HepG2 (cell line): Measurements from ENCODE around the gene PIK3CG. TPM values are rescaled to one million over a fixed set of nuclear protein-coding genes. Genes with fewer than 3 reads are reported as not detected.
"Not testable (repeated sequence)": the region's sequence is repeated elsewhere in the genome, so short reads cannot be mapped to it uniquely, and the experiment has no call there.

ENCODE experiments used
- ATAC-seq: fragments of 200-7000 bp; cut with Tn5 transposase; 3 replicates; pipeline ENCODE4 v1.9.1; 2020; ENCODE audit warnings: mild to moderate bottlenecking, moderate library complexity
- BruUV-seq: library from RNA; stranded (reverse); fragments of 400-500 nt; replicated peaks from 2 replicates; lab custom pipeline; 2021; lab: Mats Ljungman, UMichigan
- CTCF ChIA-PET: fragments of 300-600 bp; formaldehyde crosslinking; extraction: SDS; loops from one replicate; lab custom pipeline; 2021; ENCODE audit warnings: low total read pairs, inconsistent platforms, low intra/inter-chr PET ratio; lab: Yijun Ruan, JAX
- POLR2A ChIA-PET: fragments of 350-600 bp; sonication (Branson Sonifier 250); formaldehyde crosslinking; loops from one replicate; lab custom pipeline; 2020; ENCODE audit warnings: antibody characterized with exemption, inconsistent platforms; lab: Yijun Ruan, JAX
- DNase-seq: peaks from one replicate; pipeline ENCODE4 v3.0.0-alpha.2; 2015; ENCODE audit warnings: low spot score
- FAIRE-seq: peaks from 3 replicates; lab custom pipeline; 2011; peaks lifted over from hg19 to GRCh38; lab: Jason Lieb, UNC
- H2AFZ ChIP-seq: one replicate; pipeline ENCODE4 v1.6.1; 2011; ENCODE audit warnings: low read length, inconsistent platforms
- H3K27ac ChIP-seq: fragments of 300-600 bp; 3 replicates; pipeline ENCODE4 v1.8.0; 2011; ENCODE audit warnings: mixed run types, mild to moderate bottlenecking, mixed read lengths, low read length, inconsistent platforms; ENCODE audit not compliant: insufficient read depth; ENCODE audit errors: extremely low read length
- H3K27me3 ChIP-seq, 2 experiments: fragments of 200-600 bp in 1 of 2; 2 replicates in 1 of 2; 3 replicates in 1 of 2; pipeline versions ENCODE4 v1.6.0 to v1.8.0; 2011; ENCODE audit warnings: low read length in 2 of 2, mild to moderate bottlenecking in 2 of 2, moderate library complexity in 2 of 2, inconsistent platforms in 1 of 2; ENCODE audit not compliant: insufficient read depth in 2 of 2, control insufficient read depth in 1 of 2
- H3K36me3 ChIP-seq, 2 experiments: fragments of 200-600 bp in 1 of 2; replicated peaks in 1 of 2; 2 replicates in 1 of 2; 3 replicates in 1 of 2; pipeline versions ENCODE4 v1.5.1 to v1.8.0; 2011; ENCODE audit warnings: low read length in 2 of 2, inconsistent platforms in 1 of 2; ENCODE audit not compliant: insufficient read depth in 2 of 2, control insufficient read depth in 1 of 2
- H3K4me1 ChIP-seq: 2 replicates; pipeline ENCODE4 v1.5.1; 2012; ENCODE audit warnings: low read length, inconsistent platforms; ENCODE audit not compliant: insufficient read depth
- H3K4me2 ChIP-seq: 2 replicates; pipeline ENCODE4 v1.6.0; 2011; ENCODE audit warnings: low read depth, low read length, inconsistent platforms
- H3K4me3 ChIP-seq, 3 experiments: fragments of 200-600 bp in 1 of 3; sonication (generic), shearing (Covaris generic) in 1 of 3; replicated peaks in 1 of 3; 2 replicates each; pipeline ENCODE4 v1.5.1; 2011 to 2016; ENCODE audit warnings: low read length in 3 of 3, inconsistent platforms in 2 of 3, low read depth in 2 of 3, mild to moderate bottlenecking in 2 of 3, control low read depth in 1 of 3, mixed read lengths in 1 of 3; ENCODE audit not compliant: insufficient read depth in 1 of 3
- H3K79me2 ChIP-seq: one replicate; pipeline ENCODE4 v1.6.1; 2011; ENCODE audit warnings: low read length, inconsistent platforms; ENCODE audit not compliant: insufficient read depth
- H3K9ac ChIP-seq: 2 replicates; pipeline ENCODE4 v1.6.0; 2011; ENCODE audit warnings: mild to moderate bottlenecking, low read depth, low read length, inconsistent platforms; ENCODE audit not compliant: insufficient read depth
- H3K9me3 ChIP-seq: 2 replicates; pipeline ENCODE4 v1.5.1; 2012; ENCODE audit warnings: mild to moderate bottlenecking, low read length
- H4K20me1 ChIP-seq: 2 replicates; pipeline ENCODE4 v1.6.0; 2011; ENCODE audit warnings: inconsistent platforms, mild to moderate bottlenecking, low read length, moderate library complexity; ENCODE audit not compliant: insufficient read depth
- ARID4A ChIP-seq: sonication (generic); formaldehyde crosslinking; IDR thresholded peaks from 2 replicates; pipeline ENCODE4 v1.5.0; 2020; ENCODE audit warnings: mild to moderate bottlenecking, missing genetic modification reagents, borderline replicate concordance
- BATF2 ChIP-seq: sonication (generic); formaldehyde crosslinking; IDR thresholded peaks from 2 replicates; pipeline ENCODE4 v1.8.0; 2022; ENCODE audit warnings: mild to moderate bottlenecking, missing genetic modification reagents, moderate library complexity
- FOXM1 ChIP-seq: sonication (generic); formaldehyde crosslinking; IDR thresholded peaks from 2 replicates; pipeline ENCODE4 v1.5.0; 2020; ENCODE audit warnings: missing genetic modification reagents
- HDAC6 ChIP-seq: fragments of 200-600 bp; sonication (generic); IDR thresholded peaks from 2 replicates; pipeline ENCODE4 v1.7.0; 2017; ENCODE audit warnings: mild to moderate bottlenecking, antibody characterized with exemption, low read length, low read depth
- IRF1 ChIP-seq: sonication (generic); formaldehyde crosslinking; IDR thresholded peaks from 2 replicates; pipeline ENCODE4 v1.4.0; 2020; ENCODE audit warnings: low read depth, mild to moderate bottlenecking, missing genetic modification reagents
- NFRKB ChIP-seq: fragments of 450-650 bp; IDR thresholded peaks from 2 replicates; pipeline ENCODE4 v1.6.1; 2017
- RFX1 ChIP-seq: fragments of 450-650 bp; IDR thresholded peaks from 2 replicates; pipeline ENCODE4 v1.6.1; 2017
- WIZ ChIP-seq: sonication (generic); formaldehyde crosslinking; IDR thresholded peaks from 2 replicates; pipeline ENCODE4 v1.5.1; 2020; ENCODE audit warnings: mild to moderate bottlenecking, missing genetic modification reagents
- ZBTB1 ChIP-seq: sonication (generic); formaldehyde crosslinking; IDR thresholded peaks from 2 replicates; pipeline ENCODE4 v1.4.0; 2020; ENCODE audit warnings: missing genetic modification reagents, borderline replicate concordance
- ZFP36L2 ChIP-seq: sonication (generic); formaldehyde crosslinking; IDR thresholded peaks from 2 replicates; pipeline ENCODE4 v1.4.0; 2020; ENCODE audit warnings: missing genetic modification reagents
- ZNF136 ChIP-seq: sonication (generic); formaldehyde crosslinking; IDR thresholded peaks from 2 replicates; pipeline ENCODE4 v1.8.1; 2022; ENCODE audit warnings: low read depth, mild to moderate bottlenecking, moderate library complexity, missing genetic modification reagents
- ZNF207 ChIP-seq: fragments of 450-650 bp; IDR thresholded peaks from 2 replicates; pipeline ENCODE4 v1.6.1; 2016; ENCODE audit warnings: antibody characterized with exemption, borderline replicate concordance
- ZNF547 ChIP-seq: sonication (generic); formaldehyde crosslinking; IDR thresholded peaks from 2 replicates; pipeline ENCODE4 v1.5.1; 2020; ENCODE audit warnings: mild to moderate bottlenecking, missing genetic modification reagents
- WGBS: methylation state at CpG from one replicate; pipeline ENCODE4 v1.1.6; 2017; ENCODE audit warnings: low lambda C conversion rate; 5-methylcytosine and 5-hydroxymethylcytosine counted together
- in situ Hi-C: cut with HindIII; loops from 2 replicates; pipeline ENCODE4 v1.10.0; 2017; ENCODE audit warnings: low pct_unique_long_range_greater_than_20kb; ENCODE audit not compliant: extremely low pct_ligation_motif_present
- intact Hi-C: fragments of 100-400 bp; cut with micrococcal nuclease; formaldehyde crosslinking; loops from one replicate; pipeline ENCODE4 v1.10.0; 2022; ENCODE audit not compliant: unreplicated experiment
- polyA plus RNA-seq, 8 experiments: library from polyadenylated mRNA; depleted of rRNA in 3 of 8; stranded (reverse) in 7 of 8; unstranded in 1 of 8; fragments of >200 nt; fragmentation: Illumina TruSeq in 4 of 8; extraction: Trizol in 4 of 8; gene quantifications; 2 replicates each; pipeline versions ENCODE4 v1.2.1 to v1.2.3, GENCODE V29; 2011 to 2016; ENCODE audit warnings: low read depth in 4 of 8, missing spikeins in 1 of 8, mixed read lengths in 1 of 8; ENCODE audit not compliant: insufficient read depth in 1 of 8
- total RNA-seq, 5 experiments: library from RNA; depleted of rRNA; stranded (reverse); fragments of >200 nt; fragmentation: Illumina TruSeq; extraction: Trizol; gene quantifications; 2 replicates each; pipeline ENCODE4 v1.2.3, GENCODE V29; 2016; ENCODE audit warnings: low read depth in 1 of 5

The PIK3CG gene
- total and polyA plus RNA-seq, 2 of the 13 experiments (the other 11 are each of a cell fraction or from before 2014, with no cell fraction given), result not detected

- no peak for TF ChIP-seq IRF1 (CRISPR knock-in tag)
- no peak for TF ChIP-seq ZNF547
- TF ChIP-seq NFRKB, result no peak
- no peak for TF ChIP-seq WIZ (CRISPR knock-in tag)
- TF ChIP-seq ZBTB1 (CRISPR knock-in tag), result no peak
Measured at GRCh38 chr7:106829496-106829895, 35.6 kb upstream of the PIK3CG start (continued).

GRCh38 chr7:106830896-106831295, 34.2 kb upstream of the PIK3CG start:
- H2AFZ ChIP-seq, H3K79me2 ChIP-seq, H3K4me2 ChIP-seq, H3K4me1 ChIP-seq, H3K4me3 ChIP-seq, intact Hi-C loops, H4K20me1 ChIP-seq, POLR2A ChIA-PET, ATAC-seq, H3K9me3 ChIP-seq, FAIRE-seq, H3K9ac ChIP-seq, DNase-seq, H3K27ac ChIP-seq, CTCF ChIA-PET, H3K36me3 ChIP-seq, in situ Hi-C loops, BruUV-seq: not testable (repeated sequence)
- H3K27me3 ChIP-seq, result peaks cover 0 to 10% of the 10 kb centered on the region in 2 experiments; a peak in 3 of 5 replicates
- WGBS, result 14% methylated on average over 9 of the region's 9 CpGs

GRCh38 chr7:106836816-106837215, 28.3 kb upstream of the PIK3CG start:
- ChIA-PET POLR2A (no interaction called here), CTCF (no interaction called here)
- H3K79me2 ChIP-seq, result no peaks in the 10 kb centered on the region
- no peaks in the 10 kb centered on the region for H3K4me1 ChIP-seq
- H3K4me3 ChIP-seq, result no peak overlapping the region
- no peak overlapping the region for H2AFZ ChIP-seq
- no peaks in the 10 kb centered on the region for H4K20me1 ChIP-seq
- peaks cover 0 to under 1% of the 10 kb centered on the region in 2 experiments; a peak in 3 of 5 replicates for H3K27me3 ChIP-seq
- H3K27ac ChIP-seq, result no peak overlapping the region
- FAIRE-seq (no peak), DNase-seq (no peak), ATAC-seq (no peak)
- no peaks in the 10 kb centered on the region for H3K9me3 ChIP-seq
- H3K36me3 ChIP-seq, result no peaks in the 10 kb centered on the region
- H3K9ac ChIP-seq, result no peak overlapping the region
- intact Hi-C loops (no loop called here), in situ Hi-C loops (no loop called here)
- H3K4me2 ChIP-seq, result no peak overlapping the region
- no TSS peak for BruUV-seq
- WGBS, result 7% methylated on average over 2 of the region's 2 CpGs
- no peak for TF ChIP-seq FOXM1 (CRISPR knock-in tag)
- no peak for TF ChIP-seq ARID4A (CRISPR knock-in tag)
- TF ChIP-seq HDAC6, result no peak
- TF ChIP-seq ZNF136 (CRISPR knock-in tag), result no peak
- TF ChIP-seq ZFP36L2 (CRISPR knock-in tag), result no peak
- TF ChIP-seq BATF2 (CRISPR knock-in tag), result no peak
- no peak for TF ChIP-seq RFX1
- no peak for TF ChIP-seq ZNF207
